22Rv1 (cell line): ENCODE results near the gene KCTD5.

ENCODE experiments used
- CTCF ChIP-seq: fragments of 450-650 bp; IDR thresholded peaks from 2 replicates; pipeline ENCODE4 v1.5.1; 2017; ENCODE audit warnings: mild to moderate bottlenecking
- ZFX ChIP-seq: fragments of 450-650 bp; IDR thresholded peaks from 2 replicates; pipeline ENCODE4 v1.6.1; 2017; ENCODE audit warnings: antibody characterized with exemption, borderline replicate concordance

GRCh38 chr16:2757344-2757743 is 75.0 kb downstream of the KCTD5 start:
- no peak for TF ChIP-seq CTCF
- TF ChIP-seq ZFX: no peak
